Globus pallidus (tissue), 1 donor: Measurements from ENCODE around the gene SLC6A11.

Experiments
- DNase-seq: peaks from one replicate; pipeline ENCODE4 v3.0.0-alpha.2; 2015; ENCODE audit warnings: low spot score

The SLC6A11 gene

GRCh38 chr3:10930666-10931040, 114.6 kb downstream of the SLC6A11 start:
- DNase-seq, result no peak

GRCh38 chr3:10932596-10932995, 116.6 kb downstream of the SLC6A11 start:
- DNase-seq, result no peak

- DNase-seq, result no peak
Observed at GRCh38 chr3:10933021-10933420, 117.0 kb downstream of the SLC6A11 start.

GRCh38 chr3:10933470-10933804, 117.4 kb downstream of the SLC6A11 start:
- DNase-seq, result no peak

- no peak for DNase-seq
Observed at GRCh38 chr3:10933805-10934481, 117.9 kb downstream of the SLC6A11 start.

GRCh38 chr3:10935028-10935427, 119.0 kb downstream of the SLC6A11 start:
- no peak for DNase-seq

- DNase-seq, result no peak
Observed at GRCh38 chr3:10935846-10936631, 120.0 kb downstream of the SLC6A11 start.

GRCh38 chr3:10936686-10937085, 120.7 kb downstream of the SLC6A11 start:
- no peak for DNase-seq

GRCh38 chr3:10937141-10937825, 121.3 kb downstream of the SLC6A11 start:
- no peak for DNase-seq

- no peak for DNase-seq
Observed at GRCh38 chr3:10939556-10939955, 123.5 kb downstream of the SLC6A11 start.

- no peak for DNase-seq
Observed at GRCh38 chr3:10940106-10940505, 124.1 kb downstream of the SLC6A11 start.

GRCh38 chr3:10941972-10942371, 125.9 kb downstream of the SLC6A11 start:
- no peak for DNase-seq

GRCh38 chr3:10942690-10943205, 126.7 kb downstream of the SLC6A11 start:
- no peak for DNase-seq

- DNase-seq, result no peak
Observed at GRCh38 chr3:10944866-10945265, 128.8 kb downstream of the SLC6A11 start.

GRCh38 chr3:10945683-10946287, 129.8 kb downstream of the SLC6A11 start:
- DNase-seq, result peak; percentile 72

- DNase-seq, result no peak
Observed at GRCh38 chr3:10946526-10946925, 130.5 kb downstream of the SLC6A11 start.

- no peak for DNase-seq
Observed at GRCh38 chr3:10948326-10948725, 132.3 kb downstream of the SLC6A11 start.

- DNase-seq, result peak; percentile 89
Observed at GRCh38 chr3:10949197-10949596, 133.2 kb downstream of the SLC6A11 start.

GRCh38 chr3:10950476-10951294, 134.7 kb downstream of the SLC6A11 start:
- peak; percentile 68 for DNase-seq

GRCh38 chr3:10951295-10951926, 135.4 kb downstream of the SLC6A11 start:
- DNase-seq, result no peak

- DNase-seq, result no peak
Observed at GRCh38 chr3:10952525-10952924, 136.5 kb downstream of the SLC6A11 start.
